HG02884 (cell line): ENCODE measurements around the gene SH3YL1.

Experiments used
- ATAC-seq: cut with Tn5 transposase; IDR thresholded peaks from one replicate; pipeline ENCODE4 v1.9.1; 2021; ENCODE audit warnings: mild to moderate bottlenecking, moderate library complexity; ENCODE audit not compliant: unreplicated experiment

SH3YL1 gene, protein sequence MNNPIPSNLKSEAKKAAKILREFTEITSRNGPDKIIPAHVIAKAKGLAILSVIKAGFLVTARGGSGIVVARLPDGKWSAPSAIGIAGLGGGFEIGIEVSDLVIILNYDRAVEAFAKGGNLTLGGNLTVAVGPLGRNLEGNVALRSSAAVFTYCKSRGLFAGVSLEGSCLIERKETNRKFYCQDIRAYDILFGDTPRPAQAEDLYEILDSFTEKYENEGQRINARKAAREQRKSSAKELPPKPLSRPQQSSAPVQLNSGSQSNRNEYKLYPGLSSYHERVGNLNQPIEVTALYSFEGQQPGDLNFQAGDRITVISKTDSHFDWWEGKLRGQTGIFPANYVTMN

DNA sequence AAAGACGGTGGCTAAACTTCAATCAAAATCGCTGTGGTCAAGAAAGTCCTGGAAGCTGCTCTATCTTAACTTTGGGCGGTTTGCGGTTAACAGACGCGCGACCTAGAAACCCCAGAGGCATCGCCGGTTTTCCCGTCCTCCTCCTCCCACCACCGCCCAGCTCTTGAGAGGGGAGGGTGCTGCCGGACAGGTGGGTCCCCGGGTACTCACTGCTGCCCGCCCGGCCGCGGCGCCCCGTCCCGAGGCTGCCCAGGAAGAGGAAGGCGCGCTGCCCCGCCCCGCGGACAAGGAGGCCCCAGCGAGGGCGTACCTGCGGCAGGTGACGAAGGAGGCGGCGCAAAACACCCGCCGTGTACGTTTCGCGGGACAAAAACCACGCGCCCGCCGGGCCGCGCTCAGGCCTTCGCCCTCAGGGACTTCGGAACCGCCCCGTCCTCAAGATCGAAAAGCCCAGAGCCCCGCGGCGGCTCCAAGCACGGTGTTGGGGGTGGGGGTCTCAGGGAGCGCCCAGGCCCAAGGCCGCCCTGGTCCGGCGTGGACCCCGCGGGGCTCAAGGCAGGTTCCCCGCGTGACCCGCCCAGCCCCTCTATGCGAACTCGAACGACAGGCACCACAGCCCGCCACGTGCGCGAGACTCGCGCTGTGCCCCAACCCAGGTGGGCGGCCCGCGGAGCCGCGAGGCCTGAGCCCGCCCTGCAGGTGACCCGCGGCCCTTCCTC, at the start of gene SH3YL1:
Gene SH3YL1 (minus strand): TSS at position 259 of the 719 bp plus-strand sequence. CDS start 48 bp downstream, at position 211.
- ATAC-seq, result peak; percentile 20

DNA sequence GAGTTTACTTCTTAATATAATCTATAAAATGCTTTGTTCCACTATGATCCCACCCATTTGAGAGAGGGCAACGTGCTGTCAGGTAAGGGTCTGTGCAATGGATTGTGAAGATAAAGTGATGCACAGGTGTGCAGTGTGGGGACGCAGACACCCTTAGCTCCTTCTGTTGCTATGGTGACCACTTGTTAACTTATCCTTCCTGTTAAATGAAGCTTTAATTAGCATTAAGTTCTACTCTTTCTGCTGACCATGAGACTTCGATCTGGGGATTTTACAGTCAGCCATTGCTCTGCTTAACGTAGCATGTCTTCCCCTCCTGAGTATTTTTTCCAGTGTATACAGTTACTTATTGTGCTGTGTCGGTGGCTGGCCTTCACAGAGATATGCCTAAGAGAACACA, 47.2 kb upstream of the SH3YL1 start:
- ATAC-seq, result no peak

DNA sequence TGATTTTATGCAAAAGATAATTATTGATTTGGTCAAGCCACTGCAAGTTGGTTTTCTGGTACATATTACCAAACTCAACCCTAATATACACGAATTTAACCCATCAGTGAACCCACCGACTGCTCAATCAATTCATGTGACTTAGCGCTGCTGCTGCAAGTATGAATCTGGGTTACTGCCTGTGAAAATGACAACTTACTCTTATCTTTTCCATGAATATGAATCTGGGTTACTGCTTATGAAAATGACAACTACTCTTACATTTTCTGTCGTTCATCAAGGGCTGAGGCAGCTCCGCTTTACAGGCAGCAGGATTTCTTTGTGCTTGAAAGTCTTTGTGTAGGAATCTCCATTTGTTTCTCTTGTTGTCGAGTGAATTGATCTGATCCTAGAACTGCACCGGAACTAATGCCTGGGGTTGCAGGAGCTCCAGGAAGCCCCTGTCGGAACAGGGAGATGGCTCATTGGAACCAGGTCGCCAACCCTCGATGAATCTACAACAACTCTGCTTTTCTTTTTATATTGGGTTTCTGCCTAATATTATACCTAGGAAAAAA, 46.2 kb upstream of the SH3YL1 start:
- no peak for ATAC-seq

DNA sequence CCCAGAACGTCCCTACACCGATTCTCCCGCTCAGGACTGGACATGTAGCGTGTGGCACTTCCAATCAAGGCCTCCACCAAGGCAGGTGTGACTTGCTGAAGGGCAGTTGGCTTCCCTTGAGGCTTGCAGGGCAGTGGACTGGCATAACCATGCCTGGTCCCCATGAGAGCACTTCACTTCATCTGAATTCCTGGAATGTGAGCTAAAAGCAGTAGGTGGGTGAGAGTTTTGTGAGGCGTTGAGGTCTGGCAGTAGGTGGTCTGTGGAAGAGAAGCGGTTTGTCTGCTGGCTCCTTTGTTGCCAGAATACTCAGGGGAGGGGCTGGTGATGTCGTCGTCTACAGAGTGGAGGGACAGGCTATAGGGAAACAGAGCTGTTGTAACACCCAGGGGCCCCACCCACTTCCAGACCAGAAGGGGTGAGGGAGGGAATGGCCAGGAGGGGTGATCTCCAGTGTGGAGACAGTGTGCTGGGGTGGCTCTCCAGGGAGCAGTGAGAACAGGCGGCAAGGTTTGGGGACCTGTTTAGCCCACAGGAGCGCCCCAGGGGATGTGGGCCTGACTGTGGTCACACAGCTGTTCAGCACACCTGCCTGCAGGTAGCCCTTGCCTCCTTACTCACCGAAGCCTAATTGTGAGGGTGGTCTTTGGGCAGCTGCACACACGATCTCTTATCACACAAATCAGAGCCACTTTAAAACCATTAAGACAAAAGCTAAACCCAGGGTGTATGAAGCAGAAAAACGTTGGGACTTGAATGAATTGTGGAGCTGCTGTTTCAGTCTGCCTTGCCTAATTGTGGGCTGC, 45.5 kb upstream of the SH3YL1 start:
- no peak for ATAC-seq

DNA sequence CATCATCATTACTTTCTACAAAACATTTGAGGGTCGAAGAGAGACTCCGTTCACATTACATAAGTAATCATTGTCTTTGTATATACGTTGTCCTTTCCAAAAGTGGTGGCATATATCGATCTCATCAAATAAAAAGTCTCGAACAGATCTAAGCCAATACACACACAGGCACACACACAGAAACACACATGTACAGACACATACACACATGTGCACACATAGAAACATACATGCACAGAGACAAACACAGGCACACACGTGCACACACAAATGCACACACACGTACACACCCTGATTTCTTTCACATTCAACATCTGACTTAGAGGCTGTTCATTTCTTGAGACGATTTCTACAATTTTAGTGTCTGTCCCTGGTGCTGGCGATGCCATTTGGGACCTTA, 41.5 kb upstream of the SH3YL1 start:
- ATAC-seq, result no peak

- no peak for ATAC-seq
Observed at GRCh38 chr2:296354-296753, 32.5 kb upstream of the SH3YL1 start.

DNA sequence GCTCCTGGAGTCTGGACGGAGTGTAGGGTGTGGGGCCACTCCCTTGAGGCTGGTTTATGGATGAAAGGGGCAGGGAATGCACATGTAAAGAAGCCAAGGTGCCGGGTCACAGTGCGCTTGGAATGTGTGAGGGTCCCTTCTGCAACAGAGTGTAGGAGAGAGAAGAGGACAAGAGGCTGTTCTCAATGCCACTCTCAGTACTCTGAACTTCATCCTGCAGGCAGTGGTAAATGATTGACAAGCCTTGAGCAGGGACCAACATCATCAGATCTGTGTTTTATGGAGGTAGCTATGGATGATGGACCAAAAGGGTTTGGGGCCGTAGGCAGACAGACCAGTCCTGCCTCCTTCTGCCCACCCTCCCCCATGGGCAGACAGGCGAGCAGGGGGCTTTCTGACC, 31.3 kb upstream of the SH3YL1 start:
- ATAC-seq, result no peak

DNA sequence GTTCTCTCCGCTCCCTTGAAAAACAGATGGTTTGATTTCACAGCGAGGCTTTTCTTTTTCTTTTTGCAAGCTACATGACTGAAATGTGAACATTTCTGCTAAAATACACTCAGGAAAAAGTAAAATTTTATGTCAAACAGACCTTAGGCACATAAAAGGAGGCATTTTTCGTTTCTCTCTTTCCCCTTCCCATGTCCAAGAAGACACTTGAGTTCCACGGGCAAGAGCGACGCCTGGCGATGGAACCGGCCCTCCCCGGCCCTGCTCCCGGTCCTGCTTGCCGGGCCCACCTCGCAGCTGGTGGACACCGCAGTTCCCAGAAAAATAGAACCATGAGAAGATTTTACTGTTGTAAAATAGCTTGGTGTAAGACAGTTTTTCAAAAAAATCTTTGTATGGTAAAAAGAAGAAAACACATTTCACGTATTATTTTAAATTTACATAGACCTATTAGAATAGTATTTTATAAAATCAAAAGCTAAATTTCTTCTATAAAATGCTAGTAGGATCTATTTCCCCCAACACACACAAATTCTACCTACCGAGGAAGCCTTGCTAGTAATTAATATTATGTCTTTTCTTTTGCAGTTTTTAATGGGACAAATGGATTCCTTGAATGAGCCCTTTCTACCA, 26.4 kb upstream of the SH3YL1 start:
- ATAC-seq, result no peak

- no peak for ATAC-seq
Observed at GRCh38 chr2:289362-290089, 25.7 kb upstream of the SH3YL1 start.

GRCh38 chr2:288758-289361, 25.0 kb upstream of the SH3YL1 start:
- ATAC-seq, result no peak

- ATAC-seq, result no peak
Observed at GRCh38 chr2:287911-288757, 24.3 kb upstream of the SH3YL1 start, which contains the start of gene ALKAL2. Gene ALKAL2 (minus strand): TSS chr2:288091. CDS start chr2:287835, 256 bp downstream.

DNA sequence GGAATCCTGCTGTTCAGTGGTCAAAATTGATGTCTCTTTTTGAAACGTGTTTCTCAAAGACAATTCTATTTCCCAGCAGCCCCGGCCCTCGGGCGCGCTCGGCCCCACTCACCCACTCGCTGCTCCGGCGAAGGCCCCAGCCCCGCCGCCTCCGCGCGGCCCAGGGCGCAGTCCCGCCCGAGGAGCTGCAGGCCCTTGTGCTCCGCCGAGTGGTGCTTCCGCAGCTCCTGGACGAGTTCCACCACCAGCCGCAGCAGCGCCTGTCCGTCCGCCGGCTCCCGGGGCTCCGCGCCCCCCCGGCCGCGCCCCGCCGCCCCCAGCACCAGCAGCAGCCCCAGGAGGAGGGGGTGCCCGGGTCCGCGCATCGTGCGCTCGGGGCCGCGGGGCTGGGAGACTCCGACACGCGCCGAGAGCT, 23.6 kb upstream of the SH3YL1 start:
- no peak for ATAC-seq

- ATAC-seq, result no peak
Observed at GRCh38 chr2:286774-287392, 23.1 kb upstream of the SH3YL1 start.

GRCh38 chr2:286035-286434, 22.2 kb upstream of the SH3YL1 start:
- no peak for ATAC-seq

DNA sequence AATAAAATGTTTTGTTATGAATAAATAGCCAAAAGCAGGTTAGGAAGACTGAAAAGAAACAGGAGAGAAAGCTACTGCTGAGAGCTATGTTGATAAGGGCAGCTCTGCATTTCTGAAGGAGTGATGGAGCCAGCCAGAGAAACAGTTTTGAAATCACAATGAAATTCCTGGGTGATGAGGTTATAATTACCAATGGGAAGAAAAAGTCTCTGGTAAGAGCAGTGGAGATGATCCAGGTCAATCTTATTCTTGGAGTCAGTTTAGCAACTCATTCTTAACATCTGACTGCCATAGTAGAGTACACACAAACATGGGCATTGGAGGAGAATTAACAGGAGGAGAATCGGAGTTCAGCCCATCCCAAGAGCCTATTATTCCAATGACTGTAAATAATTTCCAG, 21.7 kb upstream of the SH3YL1 start:
- ATAC-seq, result no peak

DNA sequence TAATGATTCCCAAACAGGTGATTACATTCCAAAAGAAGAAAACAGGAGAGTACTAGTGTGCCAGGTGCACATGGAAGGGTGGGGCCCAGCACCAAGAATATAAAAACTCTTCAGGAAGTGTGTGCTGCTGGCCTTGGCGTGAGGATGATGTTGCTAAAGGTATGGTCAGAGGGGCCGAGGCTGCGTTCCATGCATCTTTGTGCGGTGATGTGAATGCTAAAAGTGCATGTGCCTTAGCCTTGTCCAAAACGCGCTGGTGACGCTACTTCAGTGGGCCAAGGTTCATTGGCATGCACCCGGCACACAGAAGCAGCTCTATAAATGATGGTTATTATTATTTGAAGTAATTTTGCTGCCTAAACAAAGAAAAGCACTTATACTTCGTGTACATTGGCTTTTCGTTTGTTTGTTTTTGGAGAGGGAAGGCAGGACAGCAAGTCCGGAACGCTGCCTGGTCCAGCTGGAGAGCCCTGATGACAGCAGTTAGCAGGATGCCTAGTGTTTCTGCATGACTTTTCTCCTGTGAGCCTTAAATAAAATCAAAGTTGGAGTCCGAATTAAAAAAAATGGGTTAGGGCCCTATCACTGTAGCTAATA, 21.2 kb upstream of the SH3YL1 start:
- ATAC-seq, result no peak

DNA sequence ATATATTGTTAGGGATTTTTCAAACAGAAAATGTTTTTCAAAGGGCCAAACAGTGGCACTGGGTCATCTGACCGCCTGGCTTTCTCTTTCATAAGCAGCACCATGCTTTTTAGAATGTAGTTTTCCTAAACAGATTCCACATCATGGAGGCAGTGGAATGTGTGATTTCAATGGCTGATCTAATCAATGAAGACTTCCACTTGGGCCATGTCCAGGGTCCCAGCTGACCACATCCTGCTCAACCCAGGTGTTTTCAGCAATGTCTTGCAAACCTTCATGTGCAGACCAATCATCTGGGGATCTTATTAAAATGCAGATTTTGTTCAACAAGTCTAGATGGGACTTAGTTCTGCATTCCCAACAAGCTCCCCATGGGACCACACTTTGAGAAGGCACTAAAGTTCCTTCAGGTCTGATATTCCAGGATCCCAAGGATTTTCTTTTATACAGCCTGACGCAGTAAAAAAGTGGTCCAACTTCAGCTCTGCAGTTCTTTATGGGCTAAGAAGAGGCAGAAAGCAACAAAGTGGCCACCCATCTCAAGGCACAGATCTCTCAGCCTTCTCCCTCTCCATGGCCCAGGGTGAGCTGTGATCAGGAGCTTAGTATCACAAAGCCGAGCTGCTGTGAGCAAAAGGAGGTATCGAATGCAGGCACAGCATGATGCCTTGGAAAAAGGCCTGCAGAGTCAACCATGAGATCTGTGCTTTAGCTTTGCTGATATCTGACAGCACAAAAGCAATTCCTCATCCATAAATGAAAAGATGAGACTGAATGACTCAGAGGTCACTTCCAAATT, 20.4 kb upstream of the SH3YL1 start:
- ATAC-seq, result no peak
